CD4-positive, alpha-beta T cell treated with Interleukin-10 for 1 hour (primary cell): Measurements from ENCODE around the gene MRGPRX3.
"Not testable (repeated sequence)": the region's sequence is repeated elsewhere in the genome, so short reads cannot be mapped to it uniquely, and the experiment has no call there.

Source experiments
- DNase-seq: peaks from one replicate; pipeline ENCODE4 v3.0.0-alpha.2; 2020

MRGPRX3 gene

DNA sequence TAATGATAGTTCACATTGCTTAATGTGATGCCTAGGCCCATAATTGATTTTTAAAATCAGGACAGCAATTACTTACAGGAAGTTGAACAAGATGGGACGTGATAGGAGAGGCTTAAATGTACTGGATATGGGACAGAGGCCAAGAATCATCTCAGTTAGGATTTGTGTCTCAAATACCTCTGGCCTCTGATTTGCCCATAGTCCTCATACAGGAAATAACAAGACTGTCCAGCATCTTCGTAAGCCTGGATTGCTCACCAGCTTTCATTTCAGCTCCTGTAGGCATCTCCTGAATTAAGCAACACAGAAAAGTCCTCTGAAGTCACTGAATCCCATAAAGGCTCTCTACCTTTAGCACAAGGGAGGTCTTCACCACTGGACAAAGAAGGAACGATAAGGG lies at the start of gene MRGPRX3:
MRGPRX3 (plus strand) TSS at position 231 of the 400 bp plus-strand sequence. CDS start 4,632 bp downstream, outside the sequence.
- DNase-seq: no peak

DNA sequence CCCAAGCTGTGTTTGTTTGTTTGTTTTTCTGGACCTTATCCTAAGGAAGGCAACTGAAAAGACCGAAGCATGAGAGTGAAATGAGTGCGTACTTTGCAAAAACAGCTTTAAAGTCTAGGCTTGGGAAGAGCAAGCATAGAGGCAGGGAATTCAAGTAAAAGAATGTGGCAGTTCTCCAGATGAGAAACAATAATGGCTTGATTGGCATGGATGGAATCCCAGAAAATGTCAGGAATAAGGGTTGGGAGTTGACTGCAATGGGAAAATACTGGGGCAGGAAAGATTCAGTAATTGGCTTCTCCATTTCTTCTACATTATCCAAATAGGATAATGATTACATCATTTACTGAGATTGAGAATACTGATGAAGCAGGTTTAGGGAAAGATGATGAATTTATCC lies 44.0 kb upstream of the MRGPRX3 start:
- DNase-seq: no peak

DNA sequence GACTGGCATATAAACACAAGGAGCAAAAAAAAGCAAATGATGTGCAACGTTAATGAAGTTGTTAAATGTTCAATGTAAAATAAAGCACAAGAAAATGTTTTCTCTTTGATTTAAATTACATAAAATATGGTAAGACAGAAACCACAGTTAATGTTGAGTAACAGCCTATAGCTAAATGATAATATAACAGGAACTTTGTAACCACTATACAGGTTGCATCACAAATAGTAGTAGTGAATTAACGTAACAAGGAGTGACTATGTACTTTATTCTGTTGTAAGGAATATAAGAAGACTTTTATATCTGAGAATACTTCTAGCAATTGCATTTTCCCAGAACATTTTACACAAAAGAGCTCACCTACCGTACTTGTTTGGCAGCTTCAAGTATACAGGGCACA lies 43.4 kb upstream of the MRGPRX3 start:
- no peak for DNase-seq

- no peak for DNase-seq
Measured at GRCh38 chr11:18091731-18092130, 40.6 kb upstream of the MRGPRX3 start.

- no peak for DNase-seq
Measured at GRCh38 chr11:18093959-18094358, 38.4 kb upstream of the MRGPRX3 start.

- no peak for DNase-seq
Measured at GRCh38 chr11:18100926-18101656, 31.3 kb upstream of the MRGPRX3 start.

DNA sequence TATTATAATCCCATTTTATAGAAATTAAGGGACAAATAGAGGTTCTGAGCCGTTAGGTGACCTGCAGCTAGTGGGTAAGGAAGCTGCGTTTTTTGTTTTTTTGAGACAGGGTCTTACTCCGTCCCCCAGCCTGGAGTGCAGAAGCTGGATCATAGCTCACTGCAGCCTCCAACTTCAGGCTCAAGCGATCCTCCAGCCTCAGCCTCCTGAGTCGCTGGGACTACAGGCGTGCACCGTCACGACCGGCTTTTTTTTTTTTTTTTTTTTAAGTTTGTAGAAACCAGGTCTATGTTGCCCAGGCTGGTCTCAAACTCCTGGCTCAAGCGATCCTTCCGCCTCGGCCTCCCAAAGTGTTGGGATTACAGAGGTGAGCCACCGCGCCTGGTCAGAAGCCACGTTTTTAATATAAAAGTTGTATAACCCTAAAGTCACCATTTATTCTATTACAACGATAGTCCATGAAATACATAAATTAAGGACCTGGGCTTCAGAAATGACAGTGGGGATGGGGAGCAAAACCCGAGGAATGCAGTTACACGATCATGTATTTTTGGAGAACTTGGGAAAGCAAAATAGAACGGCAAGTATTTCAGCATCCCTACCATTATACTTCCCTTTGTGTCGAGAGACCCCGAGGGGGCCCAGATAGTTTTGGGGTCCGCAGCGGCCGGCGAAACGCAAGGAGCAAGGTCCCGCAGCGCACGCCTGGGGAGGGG lies 27.1 kb upstream of the MRGPRX3 start:
- no peak for DNase-seq

DNA sequence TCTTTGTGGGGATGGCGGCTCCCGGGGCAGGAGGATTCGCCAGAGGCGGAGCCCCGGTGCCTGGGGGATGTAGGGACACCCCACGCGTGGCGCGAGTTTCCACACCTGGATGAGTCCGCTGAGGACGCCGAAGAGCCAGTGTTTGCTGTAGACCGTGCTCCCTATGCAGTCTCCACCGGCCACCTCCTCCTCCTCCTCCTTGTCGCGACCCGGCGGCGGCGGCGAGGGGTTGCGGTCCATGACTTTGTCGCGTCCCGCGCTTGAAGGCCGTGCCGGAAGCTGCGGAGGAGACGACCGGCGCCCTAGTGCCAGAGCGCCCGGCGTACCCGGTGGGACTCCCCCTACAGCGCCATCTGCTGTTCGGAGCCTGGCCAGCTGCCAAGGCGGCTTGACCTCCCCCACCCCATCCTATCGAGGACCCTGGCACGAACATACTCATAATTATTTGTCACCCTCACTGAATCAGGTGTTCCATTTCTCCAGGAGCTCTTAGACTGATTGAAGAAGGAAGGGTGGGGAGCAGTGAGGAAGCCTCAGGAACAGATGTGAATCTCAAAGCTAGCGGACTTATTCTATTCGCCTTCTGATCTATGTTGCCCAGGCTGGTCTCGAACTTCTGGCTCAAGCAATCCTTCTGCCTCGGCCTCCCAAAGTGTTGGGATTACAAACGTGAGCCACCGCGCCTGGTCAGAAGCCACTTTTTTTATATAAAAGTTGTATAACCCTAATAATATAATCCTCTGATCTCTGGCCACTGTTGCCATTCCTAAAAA lies 26.4 kb upstream of the MRGPRX3 start, which contains the start of gene SAAL1:
SAAL1 (minus strand) TSS at position 281 of the 773 bp plus-strand sequence; CDS start at position 240, 41 bp downstream.
- peak; percentile 88 for DNase-seq

GRCh38 chr11:18106688-18107087 lies 25.7 kb upstream of the MRGPRX3 start:
- no peak for DNase-seq

DNA sequence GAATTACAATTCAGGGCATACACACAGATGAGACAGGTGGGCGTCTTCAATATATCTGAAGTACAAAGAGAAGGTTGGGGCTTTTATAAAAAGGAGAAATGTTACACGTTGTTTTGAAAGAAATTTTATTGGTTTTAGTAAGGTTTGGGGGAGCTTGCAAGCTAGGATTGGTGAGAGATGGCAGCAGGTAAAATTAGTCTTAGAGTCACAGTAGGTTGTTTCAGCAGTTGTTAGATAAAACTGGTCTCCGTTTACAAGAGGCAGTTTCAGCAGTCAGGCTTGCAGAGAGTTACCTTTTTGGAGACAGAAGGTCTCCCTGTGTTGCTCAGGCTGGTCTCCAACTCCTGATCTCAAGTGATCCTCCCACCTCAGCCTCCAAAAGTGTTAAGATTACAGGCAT lies 24.1 kb upstream of the MRGPRX3 start:
- no peak for DNase-seq

DNA sequence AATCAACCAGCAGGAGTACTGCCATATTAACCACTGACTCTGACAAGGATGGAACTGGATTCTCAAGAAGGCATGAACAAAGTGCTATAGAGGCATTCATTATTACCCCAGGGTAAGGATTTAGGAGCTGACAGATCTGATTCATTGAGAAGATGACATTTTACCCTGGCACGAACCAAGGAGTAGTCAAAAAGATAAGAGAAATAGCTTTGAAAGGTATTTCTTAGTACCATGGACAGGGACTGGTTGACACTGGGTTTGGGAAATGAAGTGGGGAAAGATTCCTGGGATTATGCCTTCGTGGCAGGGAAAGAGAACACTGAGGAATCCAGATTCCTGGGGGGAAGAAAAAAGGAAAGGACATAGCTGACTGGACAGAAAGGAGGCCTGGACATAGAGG lies 21.4 kb upstream of the MRGPRX3 start:
- no peak for DNase-seq

GRCh38 chr11:18115360-18116127 lies 16.8 kb upstream of the MRGPRX3 start:
- peak; percentile 71 for DNase-seq

- not testable (repeated sequence) for DNase-seq
Measured at GRCh38 chr11:18121331-18121828, 11.0 kb upstream of the MRGPRX3 start.

DNA sequence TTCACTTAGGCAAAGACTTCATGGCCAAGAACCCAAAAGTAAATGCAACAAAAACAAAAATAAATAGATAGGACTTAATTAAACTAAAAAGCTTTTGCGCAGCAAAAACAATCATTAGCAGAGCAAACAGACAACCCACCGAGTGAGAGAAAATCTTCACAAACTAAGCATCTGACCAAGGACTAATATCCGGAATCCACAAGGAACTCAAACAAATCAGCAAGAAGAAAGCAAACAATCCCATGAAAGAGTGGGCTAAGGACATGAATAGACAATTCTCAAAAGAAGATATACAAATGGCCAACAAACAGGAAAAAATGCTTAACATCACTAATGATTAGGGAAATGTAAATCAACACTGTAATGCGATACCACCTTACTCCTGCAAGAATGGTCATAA lies 1.3 kb upstream of the MRGPRX3 start:
- not testable (repeated sequence) for DNase-seq

GRCh38 chr11:18135308-18135707 lies 2.9 kb downstream of the MRGPRX3 start:
- DNase-seq: no peak

DNA sequence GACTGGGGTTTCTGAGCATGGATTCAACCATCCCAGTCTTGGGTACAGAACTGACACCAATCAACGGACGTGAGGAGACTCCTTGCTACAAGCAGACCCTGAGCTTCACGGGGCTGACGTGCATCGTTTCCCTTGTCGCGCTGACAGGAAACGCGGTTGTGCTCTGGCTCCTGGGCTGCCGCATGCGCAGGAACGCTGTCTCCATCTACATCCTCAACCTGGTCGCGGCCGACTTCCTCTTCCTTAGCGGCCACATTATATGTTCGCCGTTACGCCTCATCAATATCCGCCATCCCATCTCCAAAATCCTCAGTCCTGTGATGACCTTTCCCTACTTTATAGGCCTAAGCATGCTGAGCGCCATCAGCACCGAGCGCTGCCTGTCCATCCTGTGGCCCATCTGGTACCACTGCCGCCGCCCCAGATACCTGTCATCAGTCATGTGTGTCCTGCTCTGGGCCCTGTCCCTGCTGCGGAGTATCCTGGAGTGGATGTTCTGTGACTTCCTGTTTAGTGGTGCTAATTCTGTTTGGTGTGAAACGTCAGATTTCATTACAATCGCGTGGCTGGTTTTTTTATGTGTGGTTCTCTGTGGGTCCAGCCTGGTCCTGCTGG lies 4.9 kb downstream of the MRGPRX3 start:
- DNase-seq: no peak

DNA sequence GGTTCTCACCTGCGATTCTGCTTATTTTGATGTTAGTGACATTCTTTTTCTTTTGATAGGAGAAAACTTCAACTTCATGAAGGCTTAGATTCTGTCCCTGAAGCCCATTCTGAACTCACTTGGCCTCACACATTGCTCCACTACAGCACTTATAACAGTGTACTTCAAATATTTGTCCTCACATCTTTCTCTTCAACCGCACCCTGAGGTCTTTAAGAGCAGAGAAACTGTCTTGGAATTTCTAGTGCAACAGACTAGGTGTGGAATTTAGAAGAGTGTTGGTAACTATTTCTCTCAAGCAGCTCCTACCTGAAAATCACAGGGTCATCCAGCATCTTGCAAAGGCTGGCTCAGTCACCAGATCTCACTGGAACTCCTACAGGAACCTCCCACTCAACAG lies 7.8 kb downstream of the MRGPRX3 start:
- DNase-seq: no peak

GRCh38 chr11:18144243-18144642 lies 11.9 kb downstream of the MRGPRX3 start:
- no peak for DNase-seq

DNA sequence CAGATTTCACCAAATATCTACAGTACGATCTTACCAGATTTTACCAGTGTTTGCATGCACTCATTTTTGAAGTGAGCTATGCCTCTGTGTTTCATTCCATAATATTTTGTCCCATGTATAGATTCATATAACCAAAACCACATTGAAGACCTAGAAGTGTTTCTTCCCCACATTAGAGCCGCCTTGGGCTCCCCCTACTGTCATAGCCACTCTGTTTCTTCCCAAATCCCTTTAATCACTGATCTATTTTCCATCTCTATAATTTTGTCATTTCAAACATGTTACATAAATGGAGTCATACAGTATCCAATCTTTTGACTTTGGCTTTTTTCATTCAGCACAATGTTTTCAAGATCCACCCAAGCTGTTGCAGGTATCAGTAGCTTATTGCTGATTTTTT lies 12.7 kb downstream of the MRGPRX3 start:
- no peak for DNase-seq

DNA sequence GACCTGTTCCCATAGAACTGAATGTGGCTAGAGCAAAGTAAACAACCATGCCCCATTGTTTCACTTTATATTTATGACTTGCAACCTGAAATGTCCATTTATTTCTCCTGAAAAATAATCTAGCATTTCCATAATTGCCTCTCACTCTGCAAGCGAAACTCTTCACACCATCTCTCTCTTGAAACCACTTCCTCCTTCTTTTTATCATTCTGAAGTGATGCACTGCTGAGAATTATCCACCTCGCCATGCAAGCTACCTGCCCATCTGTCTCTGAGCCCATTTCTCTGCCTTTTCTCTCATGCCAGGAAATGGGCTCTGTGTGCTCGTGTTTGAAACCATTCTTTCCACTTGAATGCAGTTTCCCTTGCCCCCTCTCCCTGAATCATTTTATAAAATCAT lies 13.5 kb downstream of the MRGPRX3 start:
- DNase-seq: no peak

- no peak for DNase-seq
Measured at GRCh38 chr11:18151581-18151980, 19.2 kb downstream of the MRGPRX3 start.

DNA sequence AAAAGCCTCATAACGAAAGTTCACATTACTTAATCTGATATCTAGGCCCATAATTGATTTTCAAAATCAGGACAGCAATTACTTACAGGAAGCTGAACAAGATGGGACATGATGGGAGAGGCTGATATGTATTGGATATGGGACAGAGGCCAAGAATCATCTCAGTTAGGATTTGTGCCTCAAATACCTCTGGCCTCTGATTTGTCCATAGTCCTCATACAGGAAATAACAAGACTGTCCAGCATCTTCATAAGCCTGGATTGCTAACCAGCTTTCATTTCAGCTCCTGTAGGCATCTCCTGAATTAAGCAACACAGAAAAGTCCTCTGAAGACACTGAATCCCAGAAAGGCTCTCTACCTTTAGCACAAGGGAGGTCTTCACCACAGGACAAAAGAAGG lies 36.0 kb downstream of the MRGPRX3 start:
- DNase-seq: no peak
